ENCODE measurements around the gene DGKQ. TPM values are rescaled to one million over a fixed set of nuclear protein-coding genes. Genes with fewer than 3 reads are reported as not detected.

The DGKQ gene
- total RNA-seq, 4 donors from 2014 or later, result 3.2 to 5.2 (median 4.5) TPM

- in situ Hi-C loops (cut with MboI; ENCODE audit: low sequenced_read_pairs in 4 of 4) (no loop called here), intact Hi-C loops (cut with DNase I; ENCODE audit: low total_unique reads) (no loop called here)
- Histone ChIP-seq H3K9me3 (no peaks in the 10 kb centered on the region), H3K4me3 (no peak overlapping the region), H3K27ac (no peak overlapping the region), H3K4me1 (peaks cover 7 to 10% of the 10 kb centered on the region in 2 donors), H3K36me3 (no peaks in the 10 kb centered on the region), H3K27me3 (peaks cover 81 to 83% (median 83%) of the 10 kb centered on the region in 3 donors)
- ATAC-seq (no peak), DNase-seq (no peak)
- TF ChIP-seq POLR2A (IDR thresholded peaks at IDR 0.05), result no peak
- no peak for TF ChIP-seq CTCF (IDR thresholded peaks at IDR 0.05 in 4 of 5, conservative IDR thresholded peaks at IDR 0.05 in 1 of 5)
Observed at GRCh38 chr4:1004557-1005485, 31.5 kb upstream of the DGKQ start.

DNA sequence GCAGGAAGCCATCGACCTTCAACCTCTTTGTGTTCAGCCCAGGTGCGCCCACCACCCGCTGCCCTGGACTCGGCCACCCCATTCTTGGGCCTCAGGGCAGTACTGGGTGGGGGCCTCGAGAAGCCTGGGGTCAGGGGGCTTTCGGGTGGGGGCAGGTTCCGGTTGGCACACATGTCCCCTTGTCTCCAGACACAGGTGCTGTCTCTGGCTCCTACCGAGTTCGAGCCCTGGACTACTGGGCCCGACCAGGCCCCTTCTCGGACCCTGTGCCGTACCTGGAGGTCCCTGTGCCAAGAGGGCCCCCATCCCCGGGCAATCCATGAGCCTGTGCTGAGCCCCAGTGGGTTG lies 30.7 kb upstream of the DGKQ start:
- no peak for TF ChIP-seq POLR2A (IDR thresholded peaks at IDR 0.05)
- no peak for TF ChIP-seq CTCF (IDR thresholded peaks at IDR 0.05 in 4 of 5, conservative IDR thresholded peaks at IDR 0.05 in 1 of 5)

GRCh38 chr4:1003271-1004070 lies 30.1 kb upstream of the DGKQ start:
- no peak for ATAC-seq
- H3K4me3 ChIP-seq, result no peak overlapping the region

More for the DNA sequence above, 30.7 kb upstream of the DGKQ start:
- intact Hi-C loops (cut with DNase I; ENCODE audit: low total_unique reads) (no loop called here), in situ Hi-C loops (cut with MboI; ENCODE audit: low sequenced_read_pairs in 4 of 4) (no loop called here)
- DNase-seq (no peak), ATAC-seq (no peak)
- Histone ChIP-seq H3K4me3 (no peak overlapping the region), H3K9me3 (no peaks in the 10 kb centered on the region), H3K36me3 (no peaks in the 10 kb centered on the region), H3K4me1 (peaks cover 4 to 10% of the 10 kb centered on the region in 2 donors), H3K27ac (no peak overlapping the region), H3K27me3 (peaks cover 86 to 88% (median 87%) of the 10 kb centered on the region in 3 donors)

More at GRCh38 chr4:1003271-1004070, 30.1 kb upstream of the DGKQ start:
- Histone ChIP-seq H3K4me1 (peaks cover 0 to 6% of the 10 kb centered on the region in 2 donors), H3K9me3 (no peaks in the 10 kb centered on the region), H3K27ac (no peak overlapping the region), H3K36me3 (no peaks in the 10 kb centered on the region), H3K27me3 (peaks cover 87 to 92% (median 91%) of the 10 kb centered on the region in 3 donors)
- TF ChIP-seq POLR2A (IDR thresholded peaks at IDR 0.05) (no peak), CTCF (IDR thresholded peaks at IDR 0.05 in 4 of 5, conservative IDR thresholded peaks at IDR 0.05 in 1 of 5) (no peak)
- intact Hi-C loops (cut with DNase I; ENCODE audit: low total_unique reads) (no loop called here), in situ Hi-C loops (cut with MboI; ENCODE audit: low sequenced_read_pairs in 4 of 4) (no loop called here)
- no peak for DNase-seq

Measured in gastrocnemius medialis (tissue), 4 donors.